Prostate gland (tissue), 2 donors: ENCODE measurements around the gene AURKA.

ENCODE experiments used
- CTCF ChIP-seq, 4 experiments: fragments of 200-600 bp in 2 of 4; fragments of 450-650 bp in 2 of 4; sonication (generic) in 2 of 4; IDR thresholded peaks; 1 replicate in 3 of 4; 2 replicates in 1 of 4; pipeline ENCODE4 v1.5.1; 2016 to 2019; ENCODE audit warnings: antibody characterized with exemption in 4 of 4, mild to moderate bottlenecking in 2 of 4, moderate library complexity in 2 of 4
- POLR2A ChIP-seq: fragments of 450-650 bp; IDR thresholded peaks from one replicate; pipeline ENCODE4 v1.6.1; 2016; ENCODE audit warnings: antibody characterized with exemption, mild to moderate bottlenecking
- POLR2AphosphoS5 ChIP-seq: sonication (generic); formaldehyde crosslinking; IDR thresholded peaks from one replicate; pipeline ENCODE4 v1.6.1; 2017; ENCODE audit warnings: antibody characterized with exemption

GRCh38 chr20:56378386-56378785, 13.6 kb downstream of the AURKA start:
- TF ChIP-seq CTCF (IDR thresholded peaks at IDR 0.05) (no peak), POLR2A (no peak), POLR2AphosphoS5 (no peak)
